Liver (tissue), 3 donors: ENCODE data around the gene ZC3H12C.

Source experiments
- ATF3 ChIP-seq: IDR thresholded peaks from 2 replicates; pipeline ENCODE4 v1.6.1; 2016; ENCODE audit warnings: antibody characterized with exemption
- CTCF ChIP-seq: fragments of 150-350 bp; IDR thresholded peaks from 2 replicates; pipeline ENCODE4 v1.5.1; 2017; ENCODE audit warnings: improper control_type of control experiment, low read depth, low read length; ENCODE audit not compliant: missing input control
- YY1 ChIP-seq: IDR thresholded peaks from 2 replicates; pipeline ENCODE4 v1.6.1; 2016; ENCODE audit warnings: antibody characterized with exemption, mild to moderate bottlenecking
- donor health status: healthy.
- donor health status: healthy.

GRCh38 chr11:110190885-110191284, 97.7 kb downstream of the ZC3H12C start:
- TF ChIP-seq YY1: no peak
- no peak for TF ChIP-seq ATF3
- TF ChIP-seq CTCF: no peak
